HEK293 (cell line): ENCODE measurements around the gene ST6GALNAC1.

ENCODE experiments used
- CTCF ChIA-PET: fragments of 350-600 bp; formaldehyde crosslinking; extraction: SDS; loops from one replicate; lab custom pipeline; 2021; ENCODE audit warnings: antibody characterized with exemption; lab: Yijun Ruan, JAX
- POLR2A ChIA-PET: fragments of 300-600 bp; formaldehyde crosslinking; extraction: SDS; loops from one replicate; lab custom pipeline; 2020; ENCODE audit warnings: antibody characterized with exemption, inconsistent platforms; lab: Yijun Ruan, JAX
- H3K27ac ChIP-seq: fragments of 200-500 bp; sonication (Bioruptor generic); 2 replicates; pipeline ENCODE4 v1.5.1; 2014; ENCODE audit warnings: low read depth, low read length, control low read depth, inconsistent platforms; ENCODE audit errors: extremely low read depth
- H3K36me3 ChIP-seq, 2 experiments: fragments of 200-500 bp in 1 of 2; sonication (Bioruptor generic) in 1 of 2; 1 replicate in 1 of 2; 2 replicates in 1 of 2; pipeline ENCODE4 v1.5.1; 2014 to 2017; ENCODE audit warnings: inconsistent platforms in 2 of 2, low read length in 2 of 2; ENCODE audit not compliant: control insufficient read depth in 2 of 2, insufficient read depth in 1 of 2
- H3K4me1 ChIP-seq: fragments of 200-500 bp; sonication (Bioruptor generic); 2 replicates; pipeline ENCODE4 v1.5.1; 2014; ENCODE audit warnings: mild to moderate bottlenecking, low read length, inconsistent platforms; ENCODE audit not compliant: control insufficient read depth, insufficient read depth
- H3K4me3 ChIP-seq: 2 replicates; pipeline ENCODE4 v1.5.1; 2011; ENCODE audit warnings: low read depth, mild to moderate bottlenecking, control low read depth, low read length, moderate library complexity
- H3K9me3 ChIP-seq: fragments of 200-500 bp; sonication (Bioruptor generic); 2 replicates; pipeline ENCODE4 v1.5.1; 2014; ENCODE audit warnings: low read depth, low read length, inconsistent platforms; ENCODE audit not compliant: control insufficient read depth, insufficient read depth
- FEZF1 ChIP-seq: fragments of 450-650 bp; formaldehyde crosslinking; IDR thresholded peaks from 2 replicates; pipeline ENCODE4 v1.5.1; 2016; ENCODE audit warnings: missing biosample characterization, missing genetic modification characterization
- GLI4 ChIP-seq: fragments of 450-650 bp; formaldehyde crosslinking; IDR thresholded peaks from 2 replicates; pipeline ENCODE4 v1.5.1; 2016; ENCODE audit warnings: missing biosample characterization, missing genetic modification characterization
- KLF1 ChIP-seq: fragments of 450-650 bp; formaldehyde crosslinking; IDR thresholded peaks from 2 replicates; pipeline ENCODE4 v1.5.1; 2016; ENCODE audit warnings: missing biosample characterization, missing genetic modification characterization
- KLF16 ChIP-seq: fragments of 450-650 bp; formaldehyde crosslinking; IDR thresholded peaks from 2 replicates; pipeline ENCODE4 v1.5.1; 2017; ENCODE audit warnings: missing biosample characterization, missing genetic modification characterization
- KLF7 ChIP-seq: fragments of 450-650 bp; formaldehyde crosslinking; IDR thresholded peaks from 2 replicates; pipeline ENCODE4 v1.5.1; 2016; ENCODE audit warnings: missing biosample characterization, missing genetic modification characterization, borderline replicate concordance
- PRDM10 ChIP-seq: fragments of 450-650 bp; formaldehyde crosslinking; IDR thresholded peaks from 2 replicates; pipeline ENCODE4 v1.5.1; 2016; ENCODE audit warnings: missing biosample characterization, missing genetic modification characterization
- REST ChIP-seq: fragments of 450-650 bp; formaldehyde crosslinking; IDR thresholded peaks from 2 replicates; pipeline ENCODE4 v1.5.1; 2016; ENCODE audit warnings: missing biosample characterization, missing genetic modification characterization
- SCRT1 ChIP-seq: fragments of 450-650 bp; formaldehyde crosslinking; IDR thresholded peaks from 2 replicates; pipeline ENCODE4 v1.5.1; 2016; ENCODE audit warnings: missing biosample characterization, missing genetic modification characterization, borderline replicate concordance
- SP2 ChIP-seq: fragments of 450-650 bp; formaldehyde crosslinking; IDR thresholded peaks from 2 replicates; pipeline ENCODE4 v1.5.1; 2016; ENCODE audit warnings: missing biosample characterization, missing genetic modification characterization
- ZBTB20 ChIP-seq: fragments of 450-650 bp; formaldehyde crosslinking; IDR thresholded peaks from 2 replicates; pipeline ENCODE4 v1.5.1; 2016; ENCODE audit warnings: missing biosample characterization, missing genetic modification characterization
- ZBTB44 ChIP-seq: fragments of 450-650 bp; IDR thresholded peaks from 2 replicates; pipeline ENCODE4 v1.5.1; 2018; ENCODE audit warnings: missing biosample characterization, mild to moderate bottlenecking, missing genetic modification characterization
- ZFHX2 ChIP-seq: fragments of 450-650 bp; formaldehyde crosslinking; conservative IDR thresholded peaks from 2 replicates; pipeline ENCODE4 v1.5.1; 2016; ENCODE audit warnings: missing biosample characterization, missing genetic modification characterization
- ZFP3 ChIP-seq: fragments of 450-650 bp; formaldehyde crosslinking; IDR thresholded peaks from 2 replicates; pipeline ENCODE4 v1.5.1; 2016; ENCODE audit warnings: low read depth, missing biosample characterization, missing genetic modification characterization
- ZNF10 ChIP-seq: fragments of 450-650 bp; formaldehyde crosslinking; IDR thresholded peaks from 2 replicates; pipeline ENCODE4 v1.5.1; 2017; ENCODE audit warnings: missing biosample characterization, missing genetic modification characterization
- ZNF133 ChIP-seq: fragments of 450-650 bp; formaldehyde crosslinking; IDR thresholded peaks from 2 replicates; pipeline ENCODE4 v1.5.1; 2016; ENCODE audit warnings: missing biosample characterization, missing genetic modification characterization
- ZNF184 ChIP-seq: fragments of 450-650 bp; IDR thresholded peaks from 2 replicates; pipeline ENCODE4 v1.5.1; 2018; ENCODE audit warnings: missing biosample characterization, mild to moderate bottlenecking, missing genetic modification characterization
- ZNF302 ChIP-seq: fragments of 450-650 bp; formaldehyde crosslinking; IDR thresholded peaks from 2 replicates; pipeline ENCODE4 v1.5.1; 2016; ENCODE audit warnings: missing biosample characterization, missing genetic modification characterization, low read depth
- ZNF48 ChIP-seq: fragments of 450-650 bp; formaldehyde crosslinking; IDR thresholded peaks from 2 replicates; pipeline ENCODE4 v1.5.1; 2016; ENCODE audit warnings: missing biosample characterization, missing genetic modification characterization
- ZNF639 ChIP-seq: fragments of 450-650 bp; formaldehyde crosslinking; IDR thresholded peaks from 2 replicates; pipeline ENCODE4 v1.5.1; 2016; ENCODE audit warnings: missing biosample characterization, missing genetic modification characterization
- ZNF660 ChIP-seq: fragments of 450-650 bp; IDR thresholded peaks from 2 replicates; pipeline ENCODE4 v1.5.1; 2018; ENCODE audit warnings: missing biosample characterization, mild to moderate bottlenecking, missing genetic modification characterization
- ZNF707 ChIP-seq: fragments of 450-650 bp; formaldehyde crosslinking; IDR thresholded peaks from 2 replicates; pipeline ENCODE4 v1.5.1; 2016; ENCODE audit warnings: missing biosample characterization, missing genetic modification characterization

ST6GALNAC1 gene

GRCh38 chr17:76586741-76587487 lies 56.6 kb downstream of the ST6GALNAC1 start (continued):
- TF ChIP-seq ZNF660 (tag by site-specific recombination) (0 out of 2 replicates have a peak, but pooled peaks have one; percentile 18), FEZF1 (peak; percentile 29; the same call in 1 of the 2 replicates), ZFP3 (tag by site-specific recombination) (no peak), ZBTB44 (tag by site-specific recombination) (peak; percentile 90), ZNF184 (tag by site-specific recombination) (no peak), GLI4 (tag by site-specific recombination) (no peak)

- Histone ChIP-seq H3K4me3 (peak within 1 kb of the TSS; percentile 48), H3K36me3 (no peaks in the 10 kb centered on the region), H3K9me3 (no peaks in the 10 kb centered on the region), H3K4me1 (peaks cover 3% of the 10 kb centered on the region; the same call in 1 of the 2 replicates), H3K27ac (peak within 1 kb of the TSS; percentile 71)
- POLR2A ChIA-PET: interaction anchor here (0.5 to 2.0 kb wide), 14 partner anchors 10 to 139 kb away, joined by 3 to 15 read pairs (median 5); partner anchors contain the start of gene PRCD
- CTCF ChIA-PET: interaction anchor here (0.6 to 2.4 kb wide), 12 partner anchors 12 to 753 kb away, joined by 3 to 10 read pairs (median 5); no protein-coding TSS in a partner anchor
- TF ChIP-seq ZNF133 (tag by site-specific recombination) (no peak), SP2 (tag by site-specific recombination) (peak; percentile 43; the same call in 1 of the 2 replicates), SCRT1 (tag by site-specific recombination) (peak; percentile 39; the same call in 1 of the 2 replicates), ZBTB20 (tag by site-specific recombination) (peak; percentile 89), KLF7 (tag by site-specific recombination) (peak; percentile 51), REST (tag by site-specific recombination) (no peak), PRDM10 (tag by site-specific recombination) (no peak), ZNF707 (tag by site-specific recombination) (no peak), ZNF302 (tag by site-specific recombination) (no peak), ZNF639 (tag by site-specific recombination) (no peak), KLF1 (tag by site-specific recombination) (peak; percentile 89), ZNF48 (tag by site-specific recombination) (no peak), ZFHX2 (tag by site-specific recombination) (peak; percentile 28; the same call in 1 of the 2 replicates), ZNF10 (tag by site-specific recombination) (no peak; the same call in none of the 2 replicates), KLF16 (tag by site-specific recombination) (no peak)
Measured at GRCh38 chr17:76585649-76586593, 57.6 kb downstream of the ST6GALNAC1 start, which contains the start of gene ST6GALNAC2. ST6GALNAC2 (minus strand) TSS chr17:76585860; CDS start chr17:76585808, 52 bp downstream.
